ENCODE results near the gene CCSER1. TPM values are rescaled to one million over a fixed set of nuclear protein-coding genes. Genes with fewer than 3 reads are reported as not detected.

The CCSER1 gene
- total and polyA plus RNA-seq, 2 donors (not counting 1 experiment from before 2014, with no cell fraction given), result 10.7 to 39.5 TPM

GRCh38 chr4:90844241-90844640 is 717.0 kb downstream of the CCSER1 start:
- Histone ChIP-seq H3K27me3 (replicated peaks in 1 of 4; ENCODE audit: control extremely low read depth in 1 of 4, control insufficient read depth in 3 of 4, insufficient read depth in 4 of 4, low read length in 3 of 4) (no peaks in the 10 kb centered on the region), H3K9me3 (ENCODE audit: control extremely low read depth in 1 of 3, control insufficient read depth in 2 of 3, insufficient read depth in 1 of 3, low read length in 2 of 3) (no peaks in the 10 kb centered on the region), H4K20me1 (ENCODE audit: control insufficient read depth, insufficient read depth, low read length, poor library complexity, severe bottlenecking) (no peaks in the 10 kb centered on the region), H3K4me2 (replicated peaks; ENCODE audit: low read depth, low read length, poor library complexity, severe bottlenecking) (no peak overlapping the region), H3K36me3 (replicated peaks in 1 of 2; ENCODE audit: control extremely low read depth in 1 of 2, control insufficient read depth in 1 of 2, extremely low read depth in 1 of 2, insufficient read depth in 2 of 2, low read length in 1 of 2) (no peaks in the 10 kb centered on the region), H3K9ac (ENCODE audit: low read length) (no peak overlapping the region), H3K79me2 (ENCODE audit: control insufficient read depth, insufficient read depth, low read length) (no peaks in the 10 kb centered on the region), H2AFZ (ENCODE audit: insufficient read depth, low read depth, low read length, poor library complexity, severe bottlenecking) (no peak overlapping the region), H3K4me1 (ENCODE audit: control insufficient read depth in 2 of 2, insufficient read depth in 2 of 2, low read length in 2 of 2) (no peaks in the 10 kb centered on the region), H3K4me3 (ENCODE audit: control extremely low read depth in 1 of 5, extremely low read depth in 1 of 5, insufficient read depth in 1 of 5, low read depth in 2 of 5, low read length in 4 of 5) (no peak overlapping the region), H3K27ac (ENCODE audit: low read length in 2 of 2) (no peak overlapping the region)
- no peak for TF ChIP-seq EZH2 (IDR thresholded peaks at IDR 0.05; ENCODE audit: borderline replicate concordance, insufficient read depth, low read depth, low read length, poor library complexity, severe bottlenecking)
- no peak for TF ChIP-seq CTCF (IDR thresholded peaks at IDR 0.05)
- Mint-ChIP-seq H3K4me1 (no peaks in the 10 kb centered on the region), H3K9me3 (ENCODE audit: insufficient read depth) (no peaks in the 10 kb centered on the region), H3K27ac (no peak overlapping the region), H3K27me3 (no peaks in the 10 kb centered on the region), H3K4me3 (no peak overlapping the region)
- intact Hi-C loops (cut with micrococcal nuclease), result no loop called here
- POLR2A ChIA-PET, result no interaction called here
- no peak for DNase-seq
- ATAC-seq (ENCODE audit: low read depth), result no peak
- CTCF ChIA-PET, result no interaction called here

GRCh38 chr4:90845777-90846176 is 718.6 kb downstream of the CCSER1 start:
- H3K27me3 Mint-ChIP-seq, result no peaks in the 10 kb centered on the region
- no peaks in the 10 kb centered on the region for H3K4me1 Mint-ChIP-seq
- no peak overlapping the region for H3K27ac Mint-ChIP-seq
- ChIA-PET POLR2A (no interaction called here), CTCF (no interaction called here)
- TF ChIP-seq EZH2 (IDR thresholded peaks at IDR 0.05; ENCODE audit: borderline replicate concordance, insufficient read depth, low read depth, low read length, poor library complexity, severe bottlenecking) (no peak), CTCF (IDR thresholded peaks at IDR 0.05) (no peak)
- Histone ChIP-seq H3K9me3 (ENCODE audit: control extremely low read depth in 1 of 3, control insufficient read depth in 2 of 3, insufficient read depth in 1 of 3, low read length in 2 of 3) (no peaks in the 10 kb centered on the region), H3K4me3 (ENCODE audit: control extremely low read depth in 1 of 5, extremely low read depth in 1 of 5, insufficient read depth in 1 of 5, low read depth in 2 of 5, low read length in 4 of 5) (no peak overlapping the region), H3K27ac (ENCODE audit: low read length in 2 of 2) (no peak overlapping the region), H3K9ac (ENCODE audit: low read length) (no peak overlapping the region), H3K4me2 (replicated peaks; ENCODE audit: low read depth, low read length, poor library complexity, severe bottlenecking) (no peak overlapping the region), H3K36me3 (replicated peaks in 1 of 2; ENCODE audit: control extremely low read depth in 1 of 2, control insufficient read depth in 1 of 2, extremely low read depth in 1 of 2, insufficient read depth in 2 of 2, low read length in 1 of 2) (no peaks in the 10 kb centered on the region), H2AFZ (ENCODE audit: insufficient read depth, low read depth, low read length, poor library complexity, severe bottlenecking) (no peak overlapping the region), H3K4me1 (ENCODE audit: control insufficient read depth in 2 of 2, insufficient read depth in 2 of 2, low read length in 2 of 2) (no peaks in the 10 kb centered on the region), H4K20me1 (ENCODE audit: control insufficient read depth, insufficient read depth, low read length, poor library complexity, severe bottlenecking) (no peaks in the 10 kb centered on the region), H3K27me3 (replicated peaks in 1 of 4; ENCODE audit: control extremely low read depth in 1 of 4, control insufficient read depth in 3 of 4, insufficient read depth in 4 of 4, low read length in 3 of 4) (no peaks in the 10 kb centered on the region), H3K79me2 (ENCODE audit: control insufficient read depth, insufficient read depth, low read length) (no peaks in the 10 kb centered on the region)
- no peaks in the 10 kb centered on the region for H3K9me3 Mint-ChIP-seq (ENCODE audit: insufficient read depth)
- H3K4me3 Mint-ChIP-seq, result no peak overlapping the region
- no peak for ATAC-seq (ENCODE audit: low read depth)
- no peak for DNase-seq
- intact Hi-C loops (cut with micrococcal nuclease), result no loop called here

All from B cell (primary cell).